LoVo (cell line): ENCODE measurements around the gene UCN3.

Source experiments
- DNase-seq: peaks from one replicate; pipeline ENCODE4 v3.0.0-alpha.2; 2016; ENCODE audit warnings: low spot score

Gene UCN3, protein sequence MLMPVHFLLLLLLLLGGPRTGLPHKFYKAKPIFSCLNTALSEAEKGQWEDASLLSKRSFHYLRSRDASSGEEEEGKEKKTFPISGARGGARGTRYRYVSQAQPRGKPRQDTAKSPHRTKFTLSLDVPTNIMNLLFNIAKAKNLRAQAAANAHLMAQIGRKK

DNA sequence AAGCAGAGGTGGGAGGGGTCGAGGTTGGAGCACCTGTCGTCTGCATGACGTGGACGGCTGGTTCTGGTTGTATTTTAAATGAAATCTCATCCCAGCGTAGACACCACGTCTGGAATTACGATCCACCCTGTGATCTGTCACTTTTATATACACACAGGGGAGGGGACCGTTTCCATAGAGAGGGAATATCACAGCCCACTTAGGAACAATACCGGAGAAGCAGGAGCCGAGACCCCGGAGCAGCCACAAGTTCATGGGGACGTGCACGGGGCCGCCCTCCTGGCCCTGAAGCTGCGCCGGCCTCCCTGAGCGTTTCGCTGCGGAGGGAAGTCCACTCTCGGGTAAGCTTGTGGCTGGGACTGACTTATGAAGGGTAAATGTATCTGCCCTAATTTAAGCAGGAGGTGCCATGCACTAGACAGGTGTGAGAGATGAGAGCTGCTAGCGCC, at the start of gene UCN3:
Gene UCN3, plus strand, starts transcription at position 77 of the 449 bp plus-strand sequence. CDS start 8,755 bp downstream, outside the sequence.
- DNase-seq, result no peak

DNA sequence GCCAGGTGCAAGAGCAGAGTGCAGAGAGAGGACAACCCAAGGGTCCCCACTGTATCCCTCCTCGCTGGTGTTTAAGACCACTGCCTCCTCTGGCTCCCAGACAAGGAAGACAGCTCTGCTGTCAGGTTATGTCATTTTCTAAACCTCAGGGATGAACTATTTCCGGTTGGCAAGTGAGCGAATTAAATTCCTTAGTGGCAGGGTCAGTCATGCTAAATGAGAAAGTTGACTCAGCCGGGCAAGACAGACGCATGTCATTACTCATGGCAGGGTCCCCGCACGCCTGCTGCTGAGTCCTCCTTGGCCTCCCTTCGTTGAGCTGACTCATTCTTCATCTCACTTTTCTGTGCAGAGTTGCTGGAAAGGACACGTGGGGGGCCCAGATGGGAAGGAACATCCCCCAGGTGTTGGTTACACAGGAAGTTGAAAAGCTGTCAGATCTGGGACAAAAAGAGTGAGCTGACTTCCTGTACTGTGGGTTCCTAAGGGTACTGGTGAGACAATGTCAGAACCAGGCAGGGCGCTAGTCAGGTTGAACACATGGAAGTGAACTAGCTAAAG, 47.1 kb upstream of the UCN3 start:
- no peak for DNase-seq

DNA sequence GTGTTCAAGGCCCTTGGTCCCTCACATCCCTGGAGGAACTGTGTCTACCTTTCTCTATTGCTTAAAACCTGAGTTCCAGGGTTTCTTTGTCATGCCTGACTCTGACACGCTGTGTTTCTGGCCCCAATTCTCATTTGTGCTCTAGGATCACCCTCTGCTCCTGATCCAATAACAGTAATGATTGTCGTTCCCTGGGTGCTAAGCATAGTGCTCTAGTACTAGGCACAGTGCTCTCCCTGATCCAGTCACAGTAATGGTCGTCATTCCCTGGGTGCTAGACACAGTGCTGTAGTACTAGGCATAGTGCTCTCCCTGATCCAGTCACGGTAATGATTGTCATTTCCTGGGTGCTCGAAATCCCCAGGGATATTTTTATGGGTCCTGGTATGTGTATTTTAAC, 46.6 kb upstream of the UCN3 start:
- no peak for DNase-seq

DNA sequence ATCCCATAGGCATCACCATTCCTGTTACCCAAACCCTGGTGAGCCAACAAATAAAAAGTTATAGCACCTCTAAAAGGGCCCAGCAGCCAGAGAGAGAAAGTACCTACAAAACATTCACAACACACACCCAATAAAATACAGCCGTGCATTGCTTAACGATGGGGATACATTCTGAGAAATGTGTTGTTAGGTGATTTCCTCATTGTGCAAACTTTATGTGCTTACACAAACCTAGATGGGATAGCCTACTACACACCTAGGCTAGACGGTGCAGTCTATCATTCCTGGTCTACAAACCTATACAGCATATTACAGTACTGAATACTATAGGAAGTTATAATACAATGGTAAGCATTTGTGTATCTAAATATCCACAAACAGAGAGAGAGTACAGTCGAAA, 44.9 kb upstream of the UCN3 start:
- no peak for DNase-seq

DNA sequence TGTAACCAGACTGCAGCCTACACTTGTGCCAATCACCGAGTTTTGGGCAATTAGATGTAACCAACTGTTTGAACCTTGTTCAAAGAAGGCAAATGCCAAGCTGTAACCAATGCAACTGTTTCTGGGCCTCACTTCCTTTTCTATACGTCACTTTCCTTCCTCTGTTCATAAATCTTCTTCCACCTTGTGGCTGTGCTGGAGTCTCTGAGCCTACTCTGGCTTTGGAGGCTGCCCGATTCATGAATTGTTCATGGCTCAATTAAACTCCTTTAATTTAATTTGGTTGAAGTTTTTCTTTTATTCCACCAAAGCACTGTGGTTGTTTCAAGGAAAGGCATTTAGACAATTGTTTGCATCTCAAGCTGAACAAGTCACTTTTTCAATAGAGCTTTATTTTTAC, 43.5 kb upstream of the UCN3 start:
- no peak for DNase-seq

DNA sequence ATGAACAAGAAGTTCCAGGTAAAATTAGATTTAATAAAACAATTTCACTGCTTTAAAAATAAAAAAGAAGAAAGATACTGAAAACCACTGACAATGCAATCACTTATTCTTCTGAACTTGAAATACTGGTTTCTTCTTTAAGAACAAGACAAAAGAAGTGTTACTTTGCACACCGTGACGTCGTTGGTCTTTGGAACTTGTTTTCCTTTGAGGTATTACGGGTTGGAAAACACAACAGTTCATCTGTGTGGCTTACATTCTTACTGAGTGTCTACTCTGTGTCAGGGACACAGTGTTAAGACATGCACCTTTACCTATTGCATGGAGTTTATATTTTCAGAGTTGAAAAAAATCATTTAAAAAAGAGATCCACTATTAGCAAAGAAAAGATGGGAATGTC, 41.3 kb upstream of the UCN3 start:
- no peak for DNase-seq

DNA sequence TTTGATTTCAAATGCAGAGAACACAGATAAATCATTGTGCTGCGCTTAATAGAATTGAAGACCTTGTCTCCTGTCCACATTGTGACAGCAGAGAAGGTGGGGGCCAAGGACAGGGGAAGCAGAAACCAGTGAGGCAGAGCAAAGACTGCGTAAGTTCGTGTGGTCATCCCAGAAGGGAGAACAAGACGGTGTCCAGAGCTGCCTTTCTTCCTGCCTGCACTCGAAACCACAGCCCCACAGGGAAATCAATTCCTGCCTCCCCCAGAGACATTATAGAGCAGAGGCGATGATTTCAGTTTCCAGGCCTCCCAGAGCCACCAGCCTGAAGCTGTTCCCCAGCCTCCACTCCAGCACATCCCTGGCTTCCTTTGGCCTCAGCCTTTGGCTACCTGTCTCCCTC, 39.7 kb upstream of the UCN3 start:
- DNase-seq, result no peak

DNA sequence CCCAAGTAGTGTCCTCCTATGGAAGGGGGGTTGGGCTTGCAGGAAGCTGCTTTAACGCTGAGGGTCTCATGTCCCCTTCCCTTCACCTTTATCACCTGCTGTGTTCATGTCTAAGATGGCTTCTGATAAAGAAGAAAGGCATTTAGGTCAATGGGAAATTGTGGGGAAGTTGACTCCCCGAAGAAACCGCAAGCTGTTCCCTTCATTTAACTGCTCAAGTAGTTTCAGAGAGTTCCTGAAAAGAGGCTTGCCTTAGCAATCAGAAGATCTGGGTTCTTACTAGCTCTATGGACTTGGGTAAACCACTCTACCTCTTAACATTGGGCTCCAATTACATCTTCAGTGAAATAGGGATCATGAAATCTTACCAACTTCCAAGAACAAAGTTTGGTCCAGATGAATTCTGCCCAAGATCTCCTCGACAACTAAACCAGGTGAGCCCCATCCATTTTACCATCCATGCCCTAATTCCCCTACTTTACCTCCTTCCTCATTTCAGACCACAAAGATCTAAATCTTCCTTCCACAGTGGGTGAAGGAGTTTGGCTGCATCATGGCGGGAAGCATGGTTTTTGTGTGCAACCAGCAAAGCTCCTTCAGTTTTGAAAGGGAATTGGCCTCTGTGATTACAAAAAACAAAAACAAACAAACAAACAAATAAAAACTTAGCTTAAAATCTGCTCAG, 30.4 kb upstream of the UCN3 start:
- DNase-seq, result no peak

DNA sequence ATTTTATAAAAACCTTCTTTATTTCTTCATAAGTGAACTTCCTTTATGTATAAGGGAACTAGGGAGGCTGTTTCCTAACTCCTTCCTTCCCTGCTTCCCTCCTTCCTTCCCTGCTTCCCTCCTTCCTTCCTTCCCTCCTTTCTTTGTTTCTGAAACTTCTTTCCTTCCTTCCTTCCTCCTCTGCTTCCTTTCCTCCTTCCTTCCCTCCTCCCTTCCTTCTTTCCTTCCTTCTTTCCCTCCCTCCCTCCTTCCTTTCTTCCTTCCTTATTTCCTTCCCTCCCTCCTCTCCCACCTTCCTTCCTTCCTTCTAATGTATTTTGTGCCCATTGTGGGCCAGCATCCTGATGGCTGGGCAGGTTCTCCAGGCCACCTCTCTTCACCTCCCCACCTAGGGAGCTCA, 26.8 kb upstream of the UCN3 start:
- DNase-seq, result no peak

DNA sequence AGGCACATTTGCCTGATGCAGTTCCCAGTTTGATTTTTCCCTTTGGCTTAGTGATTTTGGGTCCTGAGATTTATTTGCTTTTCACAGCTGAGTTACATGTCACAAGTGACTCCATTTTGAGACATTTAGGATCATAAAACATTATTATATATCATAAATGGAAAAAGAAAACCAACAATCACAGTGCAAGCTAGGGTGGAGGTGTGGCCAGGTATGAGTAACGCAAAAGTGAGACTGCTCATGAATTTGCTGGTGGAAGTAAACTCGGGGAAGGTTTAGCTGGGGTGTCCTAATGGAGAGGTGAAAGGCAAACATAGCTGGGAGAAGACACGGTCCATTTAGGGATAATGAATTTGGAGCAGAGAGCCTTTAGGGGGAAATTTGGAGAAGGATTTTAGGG, 21.7 kb upstream of the UCN3 start:
- no peak for DNase-seq

DNA sequence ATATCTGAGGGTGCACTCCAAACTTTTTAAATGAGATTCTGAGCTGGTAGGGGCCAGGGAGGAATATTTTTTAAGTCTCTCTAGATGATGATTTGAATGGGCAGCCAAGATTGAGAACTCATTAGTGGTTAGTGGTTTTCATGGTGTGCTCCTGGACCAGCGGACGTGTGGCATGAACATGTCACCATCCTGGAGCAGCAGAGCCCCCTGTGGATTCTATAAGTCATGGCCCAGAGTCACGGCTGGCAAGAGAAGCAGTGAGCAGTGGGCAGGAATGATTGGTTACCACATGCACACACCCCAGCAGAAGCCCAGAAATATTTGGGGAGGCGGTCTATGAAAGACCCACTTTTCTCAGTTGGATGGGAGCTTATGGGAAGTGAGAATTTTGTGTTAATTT, 21.2 kb upstream of the UCN3 start:
- no peak for DNase-seq

DNA sequence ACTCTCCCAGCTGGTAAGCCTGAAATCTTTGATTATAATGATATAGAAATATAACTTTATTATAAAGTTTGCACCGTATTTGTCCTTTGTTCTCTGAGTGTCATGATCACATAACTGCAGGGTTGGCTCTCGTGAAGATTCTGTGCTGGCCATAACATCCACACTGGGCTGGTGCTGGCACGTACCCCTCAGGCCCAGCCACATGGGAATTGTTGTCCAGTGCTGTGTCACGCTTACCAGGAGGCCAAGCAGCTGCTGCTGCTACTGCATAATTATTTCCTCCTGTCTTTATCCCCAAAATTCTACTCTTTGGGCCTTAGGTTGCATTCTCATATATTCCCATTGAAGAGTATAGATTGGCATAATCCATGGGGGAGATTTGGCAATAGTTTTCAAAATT, 20.8 kb upstream of the UCN3 start:
- DNase-seq, result no peak

DNA sequence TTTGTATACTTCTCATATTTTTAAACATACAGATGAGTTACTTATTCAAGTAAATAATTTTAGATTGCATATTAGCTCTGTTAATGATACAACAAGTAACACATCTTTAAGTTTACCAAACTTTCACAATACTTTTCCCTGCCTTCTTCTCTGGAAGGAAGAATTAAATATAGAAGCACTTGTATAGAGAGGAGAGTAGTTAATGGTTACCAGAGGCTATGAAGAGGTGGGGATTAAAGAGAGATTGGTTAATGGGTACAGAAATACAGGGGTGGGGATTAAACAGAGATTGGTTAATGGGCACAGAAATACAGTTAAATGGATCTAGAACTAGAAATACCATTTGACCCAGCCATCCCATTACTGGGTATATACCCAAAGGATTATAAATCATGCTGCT, 20.0 kb upstream of the UCN3 start:
- DNase-seq, result no peak

DNA sequence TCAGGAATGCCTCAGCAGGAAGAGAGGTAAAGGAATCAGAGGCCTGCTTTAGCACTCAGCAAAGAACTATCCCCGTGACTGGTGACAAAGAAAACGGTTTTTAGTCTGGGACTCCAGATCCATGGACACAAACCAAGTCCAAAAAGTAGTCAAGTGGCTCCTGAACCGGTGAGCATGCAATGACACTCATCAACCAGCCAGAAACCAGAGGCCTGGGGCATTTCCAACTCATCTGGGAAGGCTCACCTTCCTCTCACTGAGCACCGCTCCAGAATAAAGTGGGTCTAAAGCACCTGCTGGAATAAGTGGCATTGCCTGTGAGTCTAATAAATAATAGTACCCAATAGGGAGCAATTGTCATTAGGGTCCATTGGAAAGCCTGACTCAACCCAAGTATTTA, 17.9 kb upstream of the UCN3 start:
- DNase-seq, result no peak

DNA sequence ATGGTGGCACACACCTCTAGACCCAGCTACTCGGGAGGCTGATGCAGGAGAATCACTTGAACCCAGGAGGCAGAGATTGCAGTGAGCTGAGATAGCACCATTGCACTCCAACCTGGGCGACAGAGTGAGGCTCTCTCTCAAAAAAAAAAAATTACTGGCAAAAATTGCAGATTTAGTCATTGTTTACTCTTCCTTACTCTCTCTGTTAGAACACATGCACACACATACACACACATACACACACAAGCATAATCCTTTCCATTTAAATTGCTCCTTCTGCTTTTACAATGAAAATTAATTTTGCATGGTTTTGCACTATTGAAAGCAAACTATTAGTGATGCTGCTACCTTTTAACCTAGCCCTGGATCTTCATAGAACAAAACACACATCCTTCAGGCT, 15.4 kb upstream of the UCN3 start:
- no peak for DNase-seq

DNA sequence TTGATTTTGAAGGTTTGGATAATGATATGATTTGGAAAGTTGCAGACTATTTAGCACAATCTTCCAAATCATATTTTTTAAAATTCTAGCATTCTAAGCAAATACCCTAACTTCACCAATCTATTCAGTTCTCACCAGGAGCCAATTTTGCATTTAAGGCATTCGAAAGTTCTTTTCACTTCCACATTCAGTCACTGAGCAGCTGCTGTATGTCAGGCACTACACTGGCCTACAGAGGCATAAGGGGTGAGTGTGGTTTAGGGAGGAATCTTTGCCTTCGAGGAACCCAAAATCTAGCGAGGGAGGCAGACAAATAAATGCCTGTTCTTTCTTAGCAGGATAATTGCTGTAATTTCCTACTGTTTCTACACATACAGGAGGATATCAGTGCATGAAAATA, 10.7 kb upstream of the UCN3 start:
- no peak for DNase-seq

DNA sequence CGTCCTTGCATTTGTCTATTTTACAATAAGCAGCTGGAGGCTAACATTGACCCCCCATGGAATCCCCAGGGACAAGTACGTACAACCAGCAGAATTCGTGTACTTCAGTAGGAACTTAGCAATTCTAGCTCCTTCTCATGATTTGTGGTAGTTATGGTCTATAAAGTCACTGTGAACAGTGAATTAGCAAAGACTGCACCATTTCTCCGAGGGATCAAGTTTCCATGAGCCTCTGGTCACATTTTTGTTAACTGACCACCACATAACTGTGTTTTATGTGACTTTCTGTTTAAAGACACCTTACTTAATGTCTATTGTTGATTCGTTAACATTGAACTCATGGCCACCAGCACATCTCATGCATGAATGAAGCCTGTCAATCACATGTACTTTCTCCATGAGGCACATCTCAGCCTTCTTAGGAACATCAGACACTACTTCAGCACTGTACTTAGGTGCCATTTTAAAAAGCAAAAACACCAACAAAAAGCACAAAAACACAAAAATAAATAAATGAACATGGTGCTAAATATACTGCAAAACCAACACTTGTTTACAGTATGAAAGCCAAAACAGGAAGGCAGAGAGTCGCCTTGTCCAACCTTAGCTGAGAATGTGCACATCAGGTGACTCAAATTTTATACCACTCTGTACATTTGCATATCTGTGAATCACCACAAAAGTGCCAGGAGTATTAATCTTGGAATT, 9.0 kb upstream of the UCN3 start:
- no peak for DNase-seq

DNA sequence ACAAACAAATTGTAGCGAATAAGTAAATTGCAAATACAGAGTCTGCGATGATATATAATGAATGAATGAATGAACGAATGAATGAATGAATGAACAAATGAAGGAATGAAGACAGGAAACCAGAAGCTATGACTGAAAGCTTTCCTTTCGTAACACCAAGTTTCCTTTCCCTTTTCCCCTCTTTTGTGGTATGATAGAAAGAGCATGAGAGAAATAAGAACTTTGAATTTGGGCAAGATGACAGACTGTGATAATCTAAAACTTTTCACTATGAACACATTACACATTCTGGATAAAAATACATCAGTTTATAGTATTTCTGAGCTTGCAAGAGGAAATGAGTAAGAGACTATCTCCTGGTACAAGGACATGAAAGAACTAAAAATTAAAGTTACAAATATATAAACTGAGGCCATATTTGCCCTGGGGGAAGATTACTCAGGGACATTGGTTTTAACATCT, 8.4 kb upstream of the UCN3 start:
- no peak for DNase-seq

DNA sequence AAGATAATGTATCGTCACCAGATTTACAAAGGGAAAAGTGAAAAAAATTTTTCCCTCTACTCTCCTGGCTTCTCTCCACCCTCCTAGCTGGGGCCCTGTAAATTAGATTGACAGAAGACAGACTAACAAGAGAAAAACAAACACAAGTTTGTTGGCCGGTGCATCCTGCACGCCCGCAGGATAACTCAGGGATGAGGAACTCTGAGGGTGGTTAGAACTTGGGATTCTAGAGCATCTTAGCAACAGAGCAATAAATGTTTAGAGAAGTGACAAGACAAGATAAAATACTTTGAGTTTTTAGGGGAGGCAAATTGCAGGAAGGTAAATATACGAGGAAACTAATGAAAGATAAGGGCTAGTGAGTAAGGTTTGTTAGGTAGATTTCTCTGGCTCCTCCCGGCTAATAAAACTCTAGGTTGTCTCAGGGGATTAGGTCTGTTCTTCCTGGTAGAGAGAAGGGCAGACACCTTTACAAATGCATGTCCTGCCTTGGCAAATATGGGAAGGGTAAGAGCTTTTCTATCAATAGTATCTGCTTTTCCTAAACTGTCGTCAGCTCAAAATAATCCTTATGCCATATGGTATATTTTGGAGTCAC, 4.3 kb upstream of the UCN3 start:
- peak; percentile 58 for DNase-seq

DNA sequence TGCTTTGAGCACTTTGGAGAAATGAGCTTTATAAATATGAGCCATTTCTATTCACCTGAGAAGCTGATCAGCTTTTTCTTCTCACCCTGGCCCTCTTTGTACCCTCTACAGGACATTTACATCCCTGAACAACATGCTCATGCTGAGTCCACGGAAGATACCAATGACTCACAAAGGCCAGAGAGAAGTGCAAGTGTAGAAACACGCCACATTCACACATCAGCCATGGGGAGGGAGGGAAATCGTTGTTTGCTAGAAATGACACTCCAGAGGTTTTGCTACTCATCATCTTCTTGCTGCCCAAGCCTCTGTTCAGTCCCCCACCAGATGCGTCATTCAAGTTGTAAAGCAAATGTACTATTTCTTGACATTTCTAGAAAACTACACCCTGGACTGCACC, 2.8 kb upstream of the UCN3 start:
- DNase-seq, result no peak

DNA sequence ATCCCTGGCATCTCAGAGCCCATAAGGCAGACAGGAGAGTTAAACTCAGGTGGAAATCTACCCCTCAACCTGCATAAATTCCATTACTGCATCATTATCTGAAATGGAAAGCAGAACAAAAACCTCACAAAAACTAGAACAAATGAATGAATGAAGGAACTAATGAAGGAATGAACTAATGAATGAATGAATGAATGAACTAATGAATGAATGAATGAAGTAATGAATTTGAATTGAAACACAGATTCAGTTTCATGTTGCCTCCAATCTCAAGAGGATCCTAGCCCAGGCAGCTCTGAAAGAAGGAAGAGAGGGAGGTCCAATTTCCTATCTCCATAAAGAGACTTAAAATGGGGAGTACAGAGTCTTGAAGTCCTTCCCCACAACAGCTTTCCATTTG, 1.9 kb upstream of the UCN3 start:
- DNase-seq, result no peak

DNA sequence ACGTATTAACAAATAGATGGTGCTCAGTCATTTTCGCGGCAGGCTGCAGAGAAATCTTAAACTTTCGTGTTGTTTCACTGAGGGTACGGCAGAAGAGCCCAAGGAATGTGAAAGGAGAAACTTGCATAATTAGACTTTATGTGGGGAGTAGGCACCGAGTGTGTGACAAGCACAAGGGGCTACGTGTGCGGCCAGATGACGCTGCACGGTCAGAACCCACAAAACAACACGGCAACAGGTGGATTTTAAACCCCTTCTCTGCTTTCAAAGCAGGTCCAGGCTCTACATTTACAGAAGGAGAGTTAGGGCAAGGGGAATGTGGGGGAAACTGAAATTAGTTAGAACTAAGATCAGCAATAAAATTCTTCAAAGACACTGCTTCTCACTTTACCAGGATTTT, 392 bp upstream of the UCN3 start:
- no peak for DNase-seq

DNA sequence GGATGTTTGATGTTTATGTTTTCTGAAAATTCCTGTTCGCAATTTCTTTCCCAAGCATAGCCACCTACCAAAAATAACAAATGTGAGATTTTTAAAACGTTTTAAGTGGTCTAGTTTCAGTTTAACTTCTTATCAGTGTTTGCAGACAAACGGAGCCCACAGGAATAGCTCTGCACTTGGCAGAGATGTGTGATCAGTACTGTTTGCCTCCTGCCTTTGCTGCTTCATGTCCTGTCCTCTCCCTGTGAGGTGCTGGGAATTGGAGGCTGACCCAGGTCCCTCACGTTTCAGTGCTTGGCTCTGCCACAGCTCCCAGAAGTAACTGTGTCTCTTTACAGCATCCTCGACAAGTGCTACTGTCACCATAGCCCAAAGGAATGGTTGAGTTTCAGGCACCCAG, 1.2 kb downstream of the UCN3 start:
- DNase-seq, result no peak
